Retina (tissue), 1 donor: ENCODE data around the gene ACKR2.
A peak's percentile ranks its signal among the peaks of the same experiment; 100 is the strongest.

Experiments
- DNase-seq: peaks from one replicate; pipeline ENCODE4 v3.0.0-alpha.2; 2016

Gene ACKR2, protein sequence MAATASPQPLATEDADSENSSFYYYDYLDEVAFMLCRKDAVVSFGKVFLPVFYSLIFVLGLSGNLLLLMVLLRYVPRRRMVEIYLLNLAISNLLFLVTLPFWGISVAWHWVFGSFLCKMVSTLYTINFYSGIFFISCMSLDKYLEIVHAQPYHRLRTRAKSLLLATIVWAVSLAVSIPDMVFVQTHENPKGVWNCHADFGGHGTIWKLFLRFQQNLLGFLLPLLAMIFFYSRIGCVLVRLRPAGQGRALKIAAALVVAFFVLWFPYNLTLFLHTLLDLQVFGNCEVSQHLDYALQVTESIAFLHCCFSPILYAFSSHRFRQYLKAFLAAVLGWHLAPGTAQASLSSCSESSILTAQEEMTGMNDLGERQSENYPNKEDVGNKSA

DNA sequence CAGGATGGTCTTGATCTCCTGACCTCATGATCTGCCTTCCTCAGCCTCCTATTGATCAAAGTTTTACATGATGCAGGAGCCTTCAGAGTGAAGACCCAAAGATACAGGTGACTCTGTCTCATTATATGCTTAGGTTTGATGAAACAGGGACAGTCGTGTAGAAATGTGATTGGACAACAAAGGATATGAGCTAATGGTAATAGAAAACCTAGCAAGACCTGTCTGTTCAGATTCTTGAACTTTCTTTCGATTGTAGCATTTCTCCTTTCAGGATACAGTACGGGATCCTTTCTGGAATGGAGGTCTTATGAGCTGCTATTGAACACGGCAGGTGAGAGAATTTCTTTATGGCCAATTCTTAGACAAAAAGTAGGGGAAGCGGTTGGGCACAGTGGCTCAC is at the start of gene ACKR2:
TSS of gene ACKR2 (plus strand) at position 244 of the 400 bp plus-strand sequence. CDS start 55,058 bp downstream, outside the sequence.
- DNase-seq = no peak

GRCh38 chr3:42762046-42762724 is 47.1 kb upstream of the ACKR2 start:
- DNase-seq = no peak

DNA sequence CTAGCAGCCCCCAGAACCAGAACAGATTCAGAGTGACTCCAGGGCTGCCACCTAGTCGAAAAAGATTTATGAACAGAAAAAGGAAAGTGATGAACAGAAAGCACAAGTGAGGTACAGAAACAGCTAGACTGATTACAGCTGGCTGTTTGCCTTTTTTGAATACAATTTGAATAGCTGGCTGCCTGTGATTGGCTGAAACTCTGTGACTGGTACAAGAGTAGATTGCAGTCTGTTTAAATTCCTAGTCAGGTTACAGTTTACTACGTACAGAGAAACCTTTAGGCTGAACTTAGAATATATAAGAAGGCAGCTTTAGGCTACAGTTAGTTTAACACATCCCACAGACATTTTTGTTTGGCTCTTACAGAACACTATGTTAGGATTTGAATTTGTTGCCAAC is 46.2 kb upstream of the ACKR2 start:
- DNase-seq = no peak

DNA sequence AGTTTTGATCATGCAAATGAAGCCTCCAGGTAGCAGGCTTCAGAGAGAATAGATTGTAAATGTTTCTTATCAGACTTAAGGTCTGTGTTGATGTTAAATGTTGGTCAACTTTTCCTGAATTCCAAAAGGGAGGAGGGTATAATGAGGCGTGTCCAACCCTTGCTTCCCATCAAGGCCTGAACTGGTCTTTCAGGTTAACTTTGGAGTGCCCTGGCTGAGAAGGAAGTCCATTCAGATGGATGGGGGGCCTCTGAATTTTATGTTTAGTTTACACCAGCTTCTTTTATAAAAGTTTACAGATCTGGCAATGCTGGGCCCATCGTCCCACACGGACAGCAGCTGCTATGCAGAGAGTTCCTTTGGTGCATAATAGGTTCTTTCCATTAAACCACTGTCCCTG is 45.1 kb upstream of the ACKR2 start:
- DNase-seq = no peak

GRCh38 chr3:42764561-42765295 is 44.5 kb upstream of the ACKR2 start:
- DNase-seq = no peak

DNA sequence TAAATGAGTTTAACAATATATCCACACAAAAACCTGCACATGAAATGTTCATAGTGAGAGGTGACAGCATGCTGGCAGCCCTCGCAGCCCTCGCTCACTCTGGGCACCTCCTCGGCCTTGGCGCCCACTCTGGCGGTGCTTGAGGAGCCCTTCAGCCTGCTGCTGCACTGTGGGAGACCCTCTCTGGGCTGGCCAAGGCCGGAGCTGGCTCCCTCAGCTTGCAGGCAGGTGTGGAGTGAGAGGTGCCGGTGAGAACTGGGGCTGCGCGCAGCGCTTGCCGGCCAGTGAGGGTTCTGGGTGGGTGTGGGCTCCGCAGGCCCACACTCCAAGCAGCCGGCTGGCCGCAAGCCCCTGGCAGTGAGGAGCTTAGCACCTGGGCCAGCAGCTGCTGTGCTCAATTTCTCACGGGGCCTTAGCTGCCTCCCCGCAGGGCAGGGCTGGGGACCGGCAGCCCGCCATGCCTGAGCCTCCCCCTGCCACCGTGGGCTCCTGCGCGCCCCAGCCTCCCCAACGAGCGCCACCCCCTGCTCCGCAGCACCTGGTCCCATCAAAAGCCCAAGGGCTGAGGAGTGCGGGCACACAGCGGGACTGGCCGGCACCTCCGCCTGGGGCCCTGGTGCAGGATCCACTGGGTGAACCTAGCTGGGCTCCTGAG is 39.6 kb upstream of the ACKR2 start:
- DNase-seq = no peak

- DNase-seq = no peak
Observed at GRCh38 chr3:42771271-42771670, 38.0 kb upstream of the ACKR2 start.

DNA sequence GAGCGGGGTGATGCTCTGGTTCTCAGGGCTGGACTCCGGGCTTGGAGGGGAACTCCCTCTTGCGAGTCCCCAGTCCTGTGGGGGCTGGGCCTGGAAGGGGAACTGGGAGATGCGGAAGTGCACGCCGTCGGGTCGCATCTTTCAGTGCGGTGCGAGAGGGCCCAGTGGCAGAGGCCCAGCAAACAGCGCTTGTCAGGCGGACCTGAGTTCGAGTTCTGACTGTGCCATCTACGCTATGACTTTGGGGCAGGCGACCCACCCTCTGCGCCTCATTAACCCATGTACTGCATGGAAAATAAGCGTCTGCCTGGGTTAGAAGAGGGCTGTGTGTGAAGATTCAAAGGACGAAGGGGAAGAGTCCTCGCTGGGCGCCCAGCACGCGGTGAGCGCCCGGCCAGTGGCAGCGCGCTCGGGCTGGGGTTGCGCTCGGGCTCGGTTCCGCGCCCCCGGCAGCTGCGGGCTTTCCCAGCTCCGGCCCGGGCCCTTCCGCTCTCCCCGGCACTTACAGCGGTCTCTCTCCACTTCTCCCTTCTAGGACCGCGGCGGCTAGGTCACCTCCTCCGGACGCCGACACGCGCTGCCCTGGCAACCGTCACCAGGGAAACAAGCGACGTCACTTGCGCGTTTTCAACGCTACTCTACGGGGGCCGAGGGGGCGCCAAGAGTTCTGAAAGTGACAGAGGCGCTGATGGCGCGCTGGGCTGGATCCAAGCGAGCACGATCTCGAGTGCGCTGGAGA is 36.4 kb upstream of the ACKR2 start, which contains the start of gene CCDC13:
TSS of gene CCDC13 (minus strand) at position 584 of the 739 bp plus-strand sequence. CDS start 14,908 bp downstream, outside the sequence.
- DNase-seq = peak; percentile 96

GRCh38 chr3:42773409-42773751 is 35.9 kb upstream of the ACKR2 start:
- no peak for DNase-seq

- no peak for DNase-seq
Observed at GRCh38 chr3:42778644-42779043, 30.6 kb upstream of the ACKR2 start.

- no peak for DNase-seq
Observed at GRCh38 chr3:42780398-42780797, 28.8 kb upstream of the ACKR2 start.

- peak; percentile 63 for DNase-seq
Observed at GRCh38 chr3:42780892-42781700, 28.1 kb upstream of the ACKR2 start.

- no peak for DNase-seq
Observed at GRCh38 chr3:42786212-42786611, 23.0 kb upstream of the ACKR2 start.

DNA sequence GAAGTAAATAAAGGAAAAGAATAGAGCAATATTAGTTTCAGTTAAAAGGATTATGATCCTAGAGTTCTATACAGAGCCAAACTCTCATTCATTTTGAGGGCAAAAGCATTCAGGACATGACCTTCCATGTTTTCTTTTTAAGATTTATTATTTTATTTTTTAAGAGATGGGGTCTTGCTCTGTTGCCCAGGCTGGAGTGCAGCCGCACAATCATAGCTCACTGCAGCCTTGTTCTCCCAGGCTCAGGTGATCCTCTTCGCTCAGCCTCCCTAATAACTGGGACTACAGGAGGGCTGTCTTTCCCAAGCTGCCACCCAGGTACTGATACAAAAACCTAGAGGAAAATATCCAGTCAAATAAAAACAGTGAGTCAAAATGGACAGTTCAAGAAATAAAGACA is 22.6 kb upstream of the ACKR2 start:
- no peak for DNase-seq

- no peak for DNase-seq
Observed at GRCh38 chr3:42790714-42791229, 18.5 kb upstream of the ACKR2 start.

DNA sequence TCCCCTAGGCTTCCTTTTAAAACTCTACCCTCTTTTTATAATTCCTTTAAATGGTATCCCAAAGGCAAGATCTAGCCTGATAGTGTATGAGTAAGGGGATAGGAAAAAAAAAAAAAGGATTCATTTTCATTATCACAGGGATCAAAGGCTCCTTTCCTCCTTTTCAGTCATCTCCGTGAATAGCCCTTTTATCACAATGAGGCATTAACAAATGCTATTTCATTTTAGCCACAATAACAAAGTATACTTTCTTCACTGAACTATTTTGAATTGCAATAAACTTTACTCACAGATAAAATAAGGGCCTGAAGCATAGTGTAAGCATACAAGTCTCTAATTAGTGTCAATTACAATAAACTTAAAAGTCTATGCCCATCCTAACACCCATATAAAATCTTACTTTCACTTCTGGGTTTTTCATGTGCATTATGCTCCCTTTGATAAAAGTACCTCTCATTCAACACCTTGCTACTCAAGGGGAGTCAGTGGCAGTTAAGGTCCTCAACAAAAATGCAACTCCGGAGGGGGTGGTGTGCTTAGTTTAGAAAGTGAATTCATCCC is 13.5 kb upstream of the ACKR2 start:
- no peak for DNase-seq

- DNase-seq = no peak
Observed at GRCh38 chr3:42796332-42796885, 12.8 kb upstream of the ACKR2 start.

GRCh38 chr3:42799376-42799775 is 9.9 kb upstream of the ACKR2 start:
- no peak for DNase-seq

GRCh38 chr3:42800251-42800650 is 9.0 kb upstream of the ACKR2 start:
- DNase-seq = no peak

GRCh38 chr3:42801048-42801620 is 8.1 kb upstream of the ACKR2 start:
- DNase-seq = no peak
